ENCODE data around the gene MPHOSPH10.

GRCh38 chr2:71154798-71155197 lies 24.4 kb downstream of the MPHOSPH10 start:
- TF ChIP-seq CTCF (IDR thresholded peaks at IDR 0.05) (no peak), POLR2A (IDR thresholded peaks at IDR 0.05) (no peak)
